ENCODE measurements around the gene CSNK1G1. TPM values are rescaled to one million over a fixed set of nuclear protein-coding genes. Genes with fewer than 3 reads are reported as not detected.

Gene CSNK1G1
- total and polyA plus RNA-seq, 2 of the 4 experiments (the other 2 are of a cell fraction) = 7.4 to 29.4 TPM

- ATAC-seq (ENCODE audit: low read depth) = no peak
- BruUV-seq (replicated peaks) = no TSS peak
These were observed 40.8 kb downstream of the CSNK1G1 start for GRCh38 chr15:64315216-64315615.

More at GRCh38 chr15:64315216-64315615, 40.8 kb downstream of the CSNK1G1 start:
- Histone ChIP-seq H3K14ac (replicated peaks; ENCODE audit: low read depth, low read length) (no peak overlapping the region), H3K23ac (ENCODE audit: low read depth, low read length) (0 out of 2 replicates have a peak overlapping the region, but pooled peaks have one; percentile 23), H2AFZ (replicated peaks; ENCODE audit: low read length, poor library complexity) (no peak overlapping the region), H3K4me3 (ENCODE audit: insufficient read depth, low read depth, low read length) (no peak overlapping the region), H3K27ac (ENCODE audit: insufficient read depth, low read length) (no peak overlapping the region), H3K9me3 (ENCODE audit: control insufficient read depth, insufficient read depth, low read length) (no peaks in the 10 kb centered on the region), H3K4ac (ENCODE audit: low read depth, low read length) (no peak overlapping the region), H3K4me1 (ENCODE audit: control insufficient read depth, insufficient read depth, low read length) (peaks cover 2% of the 10 kb centered on the region), H3K9me1 (ENCODE audit: insufficient read depth, low read length) (peaks cover 11% of the 10 kb centered on the region), H4K5ac (ENCODE audit: low read depth, low read length) (no peak overlapping the region), H3K27me3 (ENCODE audit: control insufficient read depth, insufficient read depth, low read length) (no peaks in the 10 kb centered on the region), H2BK5ac (ENCODE audit: low read depth, low read length, poor library complexity, severe bottlenecking) (no peak overlapping the region), H2BK20ac (ENCODE audit: low read depth, low read length) (no peak overlapping the region), H3K4me2 (ENCODE audit: low read depth, low read length) (no peak overlapping the region), H4K91ac (ENCODE audit: insufficient read depth, low read depth, low read length) (no peak overlapping the region), H3K56ac (ENCODE audit: extremely low read depth, insufficient read depth, low read length) (no peak overlapping the region), H3K18ac (ENCODE audit: low read depth, low read length) (no peak overlapping the region), H3K36me3 (ENCODE audit: control insufficient read depth, insufficient read depth, low read length) (no peaks in the 10 kb centered on the region), H4K8ac (ENCODE audit: low read depth in 2 of 2, low read length in 2 of 2) (no peak overlapping the region), H3K79me1 (ENCODE audit: low read depth in 1 of 2, low read length in 2 of 2) (peaks cover 34 to 51% of the 10 kb centered on the region in 2 experiments), H2AK5ac (ENCODE audit: low read depth, low read length) (no peak overlapping the region), H2BK15ac (ENCODE audit: low read depth, low read length) (no peak overlapping the region), H2AK9ac (replicated peaks; ENCODE audit: low read depth, low read length, poor library complexity) (no peak overlapping the region), H4K20me1 (ENCODE audit: insufficient read depth, low read length) (peaks cover 35% of the 10 kb centered on the region; the same call in 1 of the 2 replicates), H2BK120ac (ENCODE audit: low read depth, low read length) (no peak overlapping the region), H3K9ac (ENCODE audit: low read depth, low read length) (no peak overlapping the region)
- no CpG with 5 or more reads among the region's 4 CpGs for WGBS, 2 experiments (ENCODE audit: extremely low coverage in 2 of 2, insufficient read length in 1 of 2)
- POLR2A ChIA-PET (ENCODE audit: unreplicated experiment) = no interaction called here
- in situ Hi-C loops (cut with MboI; ENCODE audit: low sequenced_read_pairs) (no loop called here), intact Hi-C loops (cut with micrococcal nuclease) (no loop called here), dilution Hi-C loops (cut with HindIII; ENCODE audit: low sequenced_read_pairs, unreplicated experiment) (no loop called here)
- TF ChIP-seq NFE2L2 (IDR thresholded peaks at IDR 0.05; ENCODE audit: low read depth, low read length) (no peak), ELK1 (IDR thresholded peaks at IDR 0.05; ENCODE audit: borderline replicate concordance, low read depth, low read length) (no peak), USF2 (IDR thresholded peaks at IDR 0.05; ENCODE audit: low read depth, low read length) (no peak)
- CTCF ChIA-PET = interaction anchor here (0.5 kb wide), 1 partner anchor 47 kb away, joined by 5 read pairs; no protein-coding TSS in a partner anchor
- no peak for DNase-seq
